Brain pericyte (primary cell): ENCODE results near the gene FKBP14.
"Not testable (repeated sequence)": the region's sequence is repeated elsewhere in the genome, so short reads cannot be mapped to it uniquely, and the experiment has no call there.

Experiments used
- DNase-seq: peaks from one replicate; pipeline ENCODE4 v3.0.0-alpha.2; 2012; ENCODE audit warnings: low read depth, low spot score

FKBP14 gene

GRCh38 chr7:30026229-30027064 lies at the start of gene FKBP14:
Gene FKBP14 (minus strand): TSS chr7:30026702. CDS start chr7:30026508, 194 bp downstream.
- peak; percentile 92 for DNase-seq

GRCh38 chr7:30074422-30075030 lies 48.0 kb upstream of the FKBP14 start:
- DNase-seq = no peak

- DNase-seq = no peak
Measured at GRCh38 chr7:30072735-30073134, 46.2 kb upstream of the FKBP14 start.

GRCh38 chr7:30070052-30070451 lies 43.5 kb upstream of the FKBP14 start:
- DNase-seq = no peak

- DNase-seq = no peak
Measured at GRCh38 chr7:30069096-30069867, 42.8 kb upstream of the FKBP14 start.

- DNase-seq = no peak
Measured at GRCh38 chr7:30068117-30068516, 41.6 kb upstream of the FKBP14 start.

- no peak for DNase-seq
Measured at GRCh38 chr7:30066687-30067086, 40.2 kb upstream of the FKBP14 start.

GRCh38 chr7:30065746-30066145 lies 39.2 kb upstream of the FKBP14 start:
- DNase-seq = no peak

- peak; percentile 6 for DNase-seq
Measured at GRCh38 chr7:30062587-30062986, 36.1 kb upstream of the FKBP14 start.

GRCh38 chr7:30061786-30062185 lies 35.3 kb upstream of the FKBP14 start:
- DNase-seq = not testable (repeated sequence)

- no peak for DNase-seq
Measured at GRCh38 chr7:30057741-30058140, 31.2 kb upstream of the FKBP14 start.

- DNase-seq = no peak
Measured at GRCh38 chr7:30053068-30053467, 26.6 kb upstream of the FKBP14 start.

- no peak for DNase-seq
Measured at GRCh38 chr7:30049173-30049572, 22.7 kb upstream of the FKBP14 start.

GRCh38 chr7:30048582-30048981 lies 22.1 kb upstream of the FKBP14 start:
- DNase-seq = no peak

GRCh38 chr7:30047124-30047523 lies 20.6 kb upstream of the FKBP14 start:
- DNase-seq = no peak

- no peak for DNase-seq
Measured at GRCh38 chr7:30046127-30046770, 19.7 kb upstream of the FKBP14 start.

- DNase-seq = no peak
Measured at GRCh38 chr7:30041526-30042269, 15.2 kb upstream of the FKBP14 start.

GRCh38 chr7:30040938-30041337 lies 14.4 kb upstream of the FKBP14 start:
- no peak for DNase-seq

GRCh38 chr7:30038196-30038980 lies 11.9 kb upstream of the FKBP14 start:
- DNase-seq = no peak

- no peak for DNase-seq
Measured at GRCh38 chr7:30036220-30036619, 9.7 kb upstream of the FKBP14 start.
